Sigmoid colon (tissue), 7 donors: ENCODE measurements around the gene RTN4. TPM values are rescaled to one million over a fixed set of nuclear protein-coding genes. Genes with fewer than 3 reads are reported as not detected.

Source experiments
- DNase-seq: peaks from one replicate; pipeline ENCODE4 v3.0.0-alpha.2; 2019
- H3K27ac ChIP-seq, 4 donors: fragments of 200-600 bp; sonication (generic); one replicate each; pipeline ENCODE4 v1.5.1; 2016 to 2019; ENCODE audit warnings: mild to moderate bottlenecking in 1 of 4
- H3K27me3 ChIP-seq, 3 donors: fragments of 200-600 bp; sonication (generic); one replicate each; pipeline ENCODE4 v1.5.1; 2019; ENCODE audit warnings: mild to moderate bottlenecking in 1 of 3
- H3K36me3 ChIP-seq, 4 donors: fragments of 200-600 bp; sonication (generic); one replicate each; pipeline ENCODE4 v1.5.1; 2016 to 2019
- H3K4me1 ChIP-seq, 4 donors: fragments of 200-600 bp; sonication (generic); one replicate each; pipeline ENCODE4 v1.5.1; 2017 to 2019
- H3K4me3 ChIP-seq, 4 donors: fragments of 200-600 bp; sonication (generic); one replicate each; pipeline ENCODE4 v1.5.1; 2017 to 2019; ENCODE audit warnings: mild to moderate bottlenecking in 2 of 4, moderate library complexity in 1 of 4
- H3K9me3 ChIP-seq, 4 donors: fragments of 200-600 bp in 3 of 4; sonication (generic) in 3 of 4; one replicate each; pipeline versions ENCODE4 v1.5.1 to v1.6.1; 2013 to 2019
- CTCF ChIP-seq, 4 experiments: fragments of 450-650 bp in 3 of 4; fragments of 200-600 bp in 1 of 4; IDR thresholded peaks; one replicate each; pipeline ENCODE4 v1.5.1; 2016 to 2019; ENCODE audit warnings: antibody characterized with exemption in 4 of 4, mild to moderate bottlenecking in 3 of 4, moderate library complexity in 2 of 4
- EP300 ChIP-seq, 4 donors: sonication (generic); formaldehyde crosslinking; IDR thresholded peaks; one replicate each; pipeline ENCODE4 v1.6.1; 2017; ENCODE audit warnings: antibody characterized with exemption in 4 of 4
- POLR2A ChIP-seq, 2 donors: fragments of 450-650 bp; IDR thresholded peaks; one replicate each; pipeline ENCODE4 v1.6.1; 2016; ENCODE audit warnings: antibody characterized with exemption in 2 of 2, mild to moderate bottlenecking in 2 of 2, moderate library complexity in 2 of 2
- POLR2AphosphoS5 ChIP-seq, 4 donors: sonication (generic); formaldehyde crosslinking; IDR thresholded peaks; one replicate each; pipeline ENCODE4 v1.6.1; 2017; ENCODE audit warnings: antibody characterized with exemption in 4 of 4
- WGBS, 2 donors: extraction: QIAGEN DNeasy Blood & Tissue Kit; methylation state at CpG; one replicate each; pipeline ENCODE4 v1.1.7; 2013; 5-methylcytosine and 5-hydroxymethylcytosine counted together
- intact Hi-C: fragments of 100-400 bp; cut with DNase I; formaldehyde crosslinking; loops from one replicate; pipeline ENCODE4 v1.15.1; 2023
- polyA plus RNA-seq, 3 donors: library from polyadenylated mRNA; stranded (reverse); fragments of 200-250 nt; gene quantifications; one replicate each; pipeline ENCODE4 v1.2.3, GENCODE V29; 2013
- total RNA-seq, 4 donors: library from RNA; depleted of rRNA; stranded (reverse); fragments of >200 nt; gene quantifications; one replicate each; pipeline ENCODE4 v1.1.0, GENCODE V29; 2016
- donor health status: healthy with polysubstance abuse.
- donor health status: Bipolar disorder and iron deficiency.
- donor health status: healthy.

RTN4 gene
- total and polyA plus RNA-seq, 7 donors = 54.1 to 264 (median 153) TPM

- Histone ChIP-seq H3K9me3 (no peaks in the 10 kb centered on the region), H3K4me1 (no peaks in the 10 kb centered on the region), H3K4me3 (no peak overlapping the region), H3K27me3 (no peaks in the 10 kb centered on the region), H3K27ac (no peak overlapping the region), H3K36me3 (no peaks in the 10 kb centered on the region)
- no peak for DNase-seq
- intact Hi-C loops = no loop called here
- 80 to 86% methylated on average over 4 of the region's 4 CpGs for WGBS, 2 donors
- TF ChIP-seq CTCF (IDR thresholded peaks at IDR 0.05) = no peak
- TF ChIP-seq POLR2A (IDR thresholded peaks at IDR 0.05) = no peak
- TF ChIP-seq EP300 (IDR thresholded peaks at IDR 0.05) = no peak
- no peak for TF ChIP-seq POLR2AphosphoS5 (IDR thresholded peaks at IDR 0.05)
Measured at GRCh38 chr2:54928719-54929118, 121.5 kb downstream of the RTN4 start.

GRCh38 chr2:54927751-54928615 lies 122.3 kb downstream of the RTN4 start:
- intact Hi-C loops = no loop called here
- no peak for DNase-seq
- WGBS, 2 donors = 94 to 96% methylated on average over 16 of the region's 16 CpGs
- Histone ChIP-seq H3K27ac (no peak overlapping the region), H3K4me3 (no peak overlapping the region), H3K27me3 (no peaks in the 10 kb centered on the region), H3K9me3 (no peaks in the 10 kb centered on the region), H3K4me1 (no peaks in the 10 kb centered on the region), H3K36me3 (no peaks in the 10 kb centered on the region)
- no peak for TF ChIP-seq EP300 (IDR thresholded peaks at IDR 0.05)
- no peak for TF ChIP-seq POLR2AphosphoS5 (IDR thresholded peaks at IDR 0.05)
- TF ChIP-seq CTCF (IDR thresholded peaks at IDR 0.05) = no peak
- no peak for TF ChIP-seq POLR2A (IDR thresholded peaks at IDR 0.05)

- H3K36me3 ChIP-seq = no peaks in the 10 kb centered on the region
- TF ChIP-seq POLR2A (IDR thresholded peaks at IDR 0.05) (no peak), EP300 (IDR thresholded peaks at IDR 0.05) (no peak), POLR2AphosphoS5 (IDR thresholded peaks at IDR 0.05) (no peak), CTCF (IDR thresholded peaks at IDR 0.05) (no peak)
- DNase-seq = no peak
- H3K27me3 ChIP-seq = no peaks in the 10 kb centered on the region
- 87 to 89% methylated on average over 8 of the region's 8 CpGs for WGBS, 2 donors
- H3K4me3 ChIP-seq = no peak overlapping the region
- intact Hi-C loops = no loop called here
- H3K9me3 ChIP-seq = no peaks in the 10 kb centered on the region
- no peak overlapping the region for H3K27ac ChIP-seq
- no peaks in the 10 kb centered on the region for H3K4me1 ChIP-seq
Measured at GRCh38 chr2:54927085-54927750, 123.0 kb downstream of the RTN4 start.

- H3K4me1 ChIP-seq = no peaks in the 10 kb centered on the region
- 97% methylated on average over 4 of the region's 4 CpGs for WGBS, 2 donors
Measured at GRCh38 chr2:54925022-54925421, 125.2 kb downstream of the RTN4 start.

More at GRCh38 chr2:54925022-54925421, 125.2 kb downstream of the RTN4 start:
- H3K9me3 ChIP-seq = no peaks in the 10 kb centered on the region
- H3K36me3 ChIP-seq = no peaks in the 10 kb centered on the region
- DNase-seq = no peak
- no peak overlapping the region for H3K4me3 ChIP-seq
- no peaks in the 10 kb centered on the region for H3K27me3 ChIP-seq
- intact Hi-C loops = no loop called here
- no peak overlapping the region for H3K27ac ChIP-seq
- TF ChIP-seq EP300 (IDR thresholded peaks at IDR 0.05) (no peak), POLR2A (IDR thresholded peaks at IDR 0.05) (no peak), POLR2AphosphoS5 (IDR thresholded peaks at IDR 0.05) (no peak), CTCF (IDR thresholded peaks at IDR 0.05) (no peak)
